Measurements from ENCODE around the gene DCDC1.

GRCh38 chr11:31326470-31327148, 42.9 kb downstream of the DCDC1 start:
- TF ChIP-seq, protein P1, sequence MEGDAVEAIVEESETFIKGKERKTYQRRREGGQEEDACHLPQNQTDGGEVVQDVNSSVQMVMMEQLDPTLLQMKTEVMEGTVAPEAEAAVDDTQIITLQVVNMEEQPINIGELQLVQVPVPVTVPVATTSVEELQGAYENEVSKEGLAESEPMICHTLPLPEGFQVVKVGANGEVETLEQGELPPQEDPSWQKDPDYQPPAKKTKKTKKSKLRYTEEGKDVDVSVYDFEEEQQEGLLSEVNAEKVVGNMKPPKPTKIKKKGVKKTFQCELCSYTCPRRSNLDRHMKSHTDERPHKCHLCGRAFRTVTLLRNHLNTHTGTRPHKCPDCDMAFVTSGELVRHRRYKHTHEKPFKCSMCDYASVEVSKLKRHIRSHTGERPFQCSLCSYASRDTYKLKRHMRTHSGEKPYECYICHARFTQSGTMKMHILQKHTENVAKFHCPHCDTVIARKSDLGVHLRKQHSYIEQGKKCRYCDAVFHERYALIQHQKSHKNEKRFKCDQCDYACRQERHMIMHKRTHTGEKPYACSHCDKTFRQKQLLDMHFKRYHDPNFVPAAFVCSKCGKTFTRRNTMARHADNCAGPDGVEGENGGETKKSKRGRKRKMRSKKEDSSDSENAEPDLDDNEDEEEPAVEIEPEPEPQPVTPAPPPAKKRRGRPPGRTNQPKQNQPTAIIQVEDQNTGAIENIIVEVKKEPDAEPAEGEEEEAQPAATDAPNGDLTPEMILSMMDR (conservative IDR thresholded peaks at IDR 0.05), result no peak
- no peak for TF ChIP-seq EZH2 (IDR thresholded peaks at IDR 0.05; ENCODE audit: low read depth)
